ENCODE data around the gene MEST.
"Not testable (repeated sequence)": the region's sequence is repeated elsewhere in the genome, so short reads cannot be mapped to it uniquely, and the experiment has no call there.

Gene MEST

GRCh38 chr7:130506358-130506757, 14.5 kb downstream of the MEST start:
- Histone ChIP-seq H3K4ac (ENCODE audit: low read depth in 1 of 2, low read length in 2 of 2) (no peak overlapping the region), H2AK5ac (ENCODE audit: low read length, severe bottlenecking) (no peak overlapping the region), H3K14ac (ENCODE audit: low read length in 2 of 2) (no peak overlapping the region), H3K9me3 (ENCODE audit: control insufficient read depth, low read length) (no peaks in the 10 kb centered on the region), H4K8ac (ENCODE audit: low read length) (no peak overlapping the region), H2AFZ (ENCODE audit: low read depth, low read length) (no peak overlapping the region), H3K4me3 (ENCODE audit: insufficient read depth in 1 of 2, low read depth in 1 of 2, low read length in 2 of 2) (no peak overlapping the region), H2BK120ac (ENCODE audit: low read depth, low read length) (no peak overlapping the region), H4K91ac (ENCODE audit: low read length) (no peak overlapping the region), H2BK5ac (ENCODE audit: low read depth, low read length, poor library complexity, severe bottlenecking) (no peak overlapping the region), H2BK12ac (ENCODE audit: low read length in 2 of 2) (no peak overlapping the region), H3K4me2 (ENCODE audit: low read length, poor library complexity, severe bottlenecking) (no peak overlapping the region), H3K9ac (ENCODE audit: low read length) (no peak overlapping the region), H3K18ac (ENCODE audit: low read depth in 1 of 2, low read length in 2 of 2) (no peak overlapping the region), H3K4me1 (ENCODE audit: control insufficient read depth, insufficient read depth, low read depth, low read length) (peaks cover 6% of the 10 kb centered on the region), H3K23ac (ENCODE audit: low read length in 2 of 2) (no peak overlapping the region), H3K27ac (ENCODE audit: low read length, poor library complexity, severe bottlenecking) (no peak overlapping the region), H3K27me3 (ENCODE audit: control insufficient read depth in 1 of 2, insufficient read depth in 1 of 2, low read length in 2 of 2) (no peaks in the 10 kb centered on the region), H3K36me3 (ENCODE audit: control insufficient read depth in 1 of 2, insufficient read depth in 2 of 2, low read depth in 1 of 2, low read length in 2 of 2) (peaks cover 19 to 63% of the 10 kb centered on the region in 2 experiments), H2BK15ac (ENCODE audit: low read depth, poor library complexity, severe bottlenecking) (no peak overlapping the region), H3K79me1 (replicated peaks; ENCODE audit: low read length, poor library complexity, severe bottlenecking) (peaks cover 3% of the 10 kb centered on the region)
- DNase-seq = no peak
- WGBS = 100% methylated on average over 3 of the region's 3 CpGs

- not testable (repeated sequence) for H2BK120ac ChIP-seq (ENCODE audit: low read depth, low read length); H3K23ac ChIP-seq (ENCODE audit: low read length in 2 of 2); H2AK5ac ChIP-seq (ENCODE audit: low read length, severe bottlenecking); H3K79me1 ChIP-seq (replicated peaks; ENCODE audit: low read length, poor library complexity, severe bottlenecking); DNase-seq; H4K8ac ChIP-seq (ENCODE audit: low read length); H3K27ac ChIP-seq (ENCODE audit: low read length, poor library complexity, severe bottlenecking); H3K4ac ChIP-seq (ENCODE audit: low read depth in 1 of 2, low read length in 2 of 2); H3K9ac ChIP-seq (ENCODE audit: low read length); H2BK12ac ChIP-seq (ENCODE audit: low read length in 2 of 2); H3K14ac ChIP-seq (ENCODE audit: low read length in 2 of 2); H2AFZ ChIP-seq (ENCODE audit: low read depth, low read length); H3K4me2 ChIP-seq (ENCODE audit: low read length, poor library complexity, severe bottlenecking); H2BK5ac ChIP-seq (ENCODE audit: low read depth, low read length, poor library complexity, severe bottlenecking); H2BK15ac ChIP-seq (ENCODE audit: low read depth, poor library complexity, severe bottlenecking); H3K27me3 ChIP-seq (ENCODE audit: control insufficient read depth in 1 of 2, insufficient read depth in 1 of 2, low read length in 2 of 2); H4K91ac ChIP-seq (ENCODE audit: low read length); H3K18ac ChIP-seq (ENCODE audit: low read depth in 1 of 2, low read length in 2 of 2); H3K4me3 ChIP-seq (ENCODE audit: insufficient read depth in 1 of 2, low read depth in 1 of 2, low read length in 2 of 2); H3K9me3 ChIP-seq (ENCODE audit: control insufficient read depth, low read length)
- peaks cover 12 to 61% of the 10 kb centered on the region in 2 experiments for H3K36me3 ChIP-seq (ENCODE audit: control insufficient read depth in 1 of 2, insufficient read depth in 2 of 2, low read depth in 1 of 2, low read length in 2 of 2)
- 100% methylated on average over 1 of the region's 3 CpGs for WGBS
- peaks cover 14% of the 10 kb centered on the region for H3K4me1 ChIP-seq (ENCODE audit: control insufficient read depth, insufficient read depth, low read depth, low read length)
Measured at GRCh38 chr7:130512038-130512437, 20.2 kb downstream of the MEST start.

GRCh38 chr7:130513447-130513846, 21.6 kb downstream of the MEST start:
- no peak overlapping the region for H3K4ac ChIP-seq (ENCODE audit: low read depth in 1 of 2, low read length in 2 of 2)
- no peak overlapping the region for H4K91ac ChIP-seq (ENCODE audit: low read length)
- no peak overlapping the region for H4K8ac ChIP-seq (ENCODE audit: low read length)
- peaks cover 12% of the 10 kb centered on the region for H3K4me1 ChIP-seq (ENCODE audit: control insufficient read depth, insufficient read depth, low read depth, low read length)
- no peak overlapping the region for H3K23ac ChIP-seq (ENCODE audit: low read length in 2 of 2)
- no peak overlapping the region for H3K4me3 ChIP-seq (ENCODE audit: insufficient read depth in 1 of 2, low read depth in 1 of 2, low read length in 2 of 2)
- H3K18ac ChIP-seq (ENCODE audit: low read depth in 1 of 2, low read length in 2 of 2) = no peak overlapping the region
- H3K9me3 ChIP-seq (ENCODE audit: control insufficient read depth, low read length) = no peaks in the 10 kb centered on the region
- H2BK5ac ChIP-seq (ENCODE audit: low read depth, low read length, poor library complexity, severe bottlenecking) = no peak overlapping the region
- WGBS = 94% methylated on average over 1 of the region's 1 CpG
- H3K9ac ChIP-seq (ENCODE audit: low read length) = no peak overlapping the region
- no peak overlapping the region for H3K14ac ChIP-seq (ENCODE audit: low read length in 2 of 2)
- H2AFZ ChIP-seq (ENCODE audit: low read depth, low read length) = no peak overlapping the region
- peaks cover 3% of the 10 kb centered on the region for H3K79me1 ChIP-seq (replicated peaks; ENCODE audit: low read length, poor library complexity, severe bottlenecking)
- no peak overlapping the region for H2BK15ac ChIP-seq (ENCODE audit: low read depth, poor library complexity, severe bottlenecking)
- no peak overlapping the region for H2BK120ac ChIP-seq (ENCODE audit: low read depth, low read length)
- H3K36me3 ChIP-seq (ENCODE audit: control insufficient read depth in 1 of 2, insufficient read depth in 2 of 2, low read depth in 1 of 2, low read length in 2 of 2) = peaks cover 8 to 55% of the 10 kb centered on the region in 2 experiments
- no peaks in the 10 kb centered on the region for H3K27me3 ChIP-seq (ENCODE audit: control insufficient read depth in 1 of 2, insufficient read depth in 1 of 2, low read length in 2 of 2)
- H2BK12ac ChIP-seq (ENCODE audit: low read length in 2 of 2) = no peak overlapping the region
- H3K27ac ChIP-seq (ENCODE audit: low read length, poor library complexity, severe bottlenecking) = no peak overlapping the region
- no peak overlapping the region for H3K4me2 ChIP-seq (ENCODE audit: low read length, poor library complexity, severe bottlenecking)
- no peak for DNase-seq
- no peak overlapping the region for H2AK5ac ChIP-seq (ENCODE audit: low read length, severe bottlenecking)

GRCh38 chr7:130515315-130516040, 23.6 kb downstream of the MEST start:
- H3K27ac ChIP-seq (ENCODE audit: low read length, poor library complexity, severe bottlenecking) = peak overlapping the region; percentile 48
- H2AK5ac ChIP-seq (ENCODE audit: low read length, severe bottlenecking) = no peak overlapping the region
- H3K9me3 ChIP-seq (ENCODE audit: control insufficient read depth, low read length) = no peaks in the 10 kb centered on the region
- no peaks in the 10 kb centered on the region for H3K27me3 ChIP-seq (ENCODE audit: control insufficient read depth in 1 of 2, insufficient read depth in 1 of 2, low read length in 2 of 2)
- WGBS = 73% methylated on average over 3 of the region's 3 CpGs
- no peak overlapping the region for H2BK5ac ChIP-seq (ENCODE audit: low read depth, low read length, poor library complexity, severe bottlenecking)
- no peak overlapping the region for H2BK120ac ChIP-seq (ENCODE audit: low read depth, low read length)
- no peak overlapping the region for H3K18ac ChIP-seq (ENCODE audit: low read depth in 1 of 2, low read length in 2 of 2)
- no peak overlapping the region for H3K23ac ChIP-seq (ENCODE audit: low read length in 2 of 2)
- H3K4me2 ChIP-seq (ENCODE audit: low read length, poor library complexity, severe bottlenecking) = no peak overlapping the region
- DNase-seq = no peak
- H3K14ac ChIP-seq (ENCODE audit: low read length in 2 of 2) = no peak overlapping the region
- no peak overlapping the region for H2BK12ac ChIP-seq (ENCODE audit: low read length in 2 of 2)
- peaks cover 5 to 45% of the 10 kb centered on the region in 2 experiments for H3K36me3 ChIP-seq (ENCODE audit: control insufficient read depth in 1 of 2, insufficient read depth in 2 of 2, low read depth in 1 of 2, low read length in 2 of 2)
- H4K91ac ChIP-seq (ENCODE audit: low read length) = no peak overlapping the region
- peaks cover 12% of the 10 kb centered on the region for H3K4me1 ChIP-seq (ENCODE audit: control insufficient read depth, insufficient read depth, low read depth, low read length)
- no peak overlapping the region for H3K4me3 ChIP-seq (ENCODE audit: insufficient read depth in 1 of 2, low read depth in 1 of 2, low read length in 2 of 2)
- H2BK15ac ChIP-seq (ENCODE audit: low read depth, poor library complexity, severe bottlenecking) = no peak overlapping the region
- no peak overlapping the region for H4K8ac ChIP-seq (ENCODE audit: low read length)
- peaks cover 3% of the 10 kb centered on the region for H3K79me1 ChIP-seq (replicated peaks; ENCODE audit: low read length, poor library complexity, severe bottlenecking)
- H3K4ac ChIP-seq (ENCODE audit: low read depth in 1 of 2, low read length in 2 of 2) = peak overlapping the region in 1 of 2 experiments; percentile 35
- H3K9ac ChIP-seq (ENCODE audit: low read length) = no peak overlapping the region
- H2AFZ ChIP-seq (ENCODE audit: low read depth, low read length) = no peak overlapping the region
